ENCODE data around the gene DDX4.

GRCh38 chr5:55823151-55823796, 85.4 kb downstream of the DDX4 start:
- no peak for TF ChIP-seq ZFX (IDR thresholded peaks at IDR 0.05)
- TF ChIP-seq CTCF (conservative IDR thresholded peaks at IDR 0.05), result no peak

Measured in C4-2B (cell line).